ENCODE results near the gene MYT1. TPM values are rescaled to one million over a fixed set of nuclear protein-coding genes. Genes with fewer than 3 reads are reported as not detected.

Gene MYT1
- total and polyA plus RNA-seq, 2 of the 13 experiments (the other 11 are each of a cell fraction or from before 2014, with no cell fraction given), result 0.58 to 2.5 TPM

DNA sequence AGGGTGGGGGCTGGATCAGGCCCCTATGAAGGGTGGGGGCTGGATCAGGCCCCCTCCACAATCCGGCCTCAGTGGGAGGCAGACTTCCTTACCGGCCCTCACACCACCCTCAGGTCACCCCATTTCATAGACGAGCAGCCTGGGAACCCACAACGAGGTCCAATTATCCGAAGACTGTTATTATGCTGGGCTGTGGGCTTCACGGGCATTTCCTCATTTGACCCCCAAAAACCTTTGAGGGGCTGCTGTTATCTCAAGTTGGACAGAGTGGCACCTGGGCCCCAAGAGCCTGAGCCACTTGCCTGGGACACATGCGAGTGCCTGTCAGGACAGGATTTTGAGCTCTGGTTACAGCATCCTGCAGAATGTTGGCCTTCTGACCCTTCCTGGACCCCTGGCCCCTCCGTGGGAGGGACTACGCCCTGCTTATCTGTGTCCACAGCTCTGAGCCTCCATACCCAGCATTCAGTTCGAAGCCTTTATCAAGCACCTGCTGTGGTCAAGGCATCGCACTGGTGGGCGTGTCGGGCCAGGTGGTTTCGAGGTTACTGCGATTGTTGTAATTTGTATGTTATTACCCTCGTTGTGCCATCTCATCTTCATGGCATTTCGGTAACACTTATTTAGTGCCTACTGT lies 56.8 kb downstream of the MYT1 start (continued):
- TF ChIP-seq, protein P1, sequence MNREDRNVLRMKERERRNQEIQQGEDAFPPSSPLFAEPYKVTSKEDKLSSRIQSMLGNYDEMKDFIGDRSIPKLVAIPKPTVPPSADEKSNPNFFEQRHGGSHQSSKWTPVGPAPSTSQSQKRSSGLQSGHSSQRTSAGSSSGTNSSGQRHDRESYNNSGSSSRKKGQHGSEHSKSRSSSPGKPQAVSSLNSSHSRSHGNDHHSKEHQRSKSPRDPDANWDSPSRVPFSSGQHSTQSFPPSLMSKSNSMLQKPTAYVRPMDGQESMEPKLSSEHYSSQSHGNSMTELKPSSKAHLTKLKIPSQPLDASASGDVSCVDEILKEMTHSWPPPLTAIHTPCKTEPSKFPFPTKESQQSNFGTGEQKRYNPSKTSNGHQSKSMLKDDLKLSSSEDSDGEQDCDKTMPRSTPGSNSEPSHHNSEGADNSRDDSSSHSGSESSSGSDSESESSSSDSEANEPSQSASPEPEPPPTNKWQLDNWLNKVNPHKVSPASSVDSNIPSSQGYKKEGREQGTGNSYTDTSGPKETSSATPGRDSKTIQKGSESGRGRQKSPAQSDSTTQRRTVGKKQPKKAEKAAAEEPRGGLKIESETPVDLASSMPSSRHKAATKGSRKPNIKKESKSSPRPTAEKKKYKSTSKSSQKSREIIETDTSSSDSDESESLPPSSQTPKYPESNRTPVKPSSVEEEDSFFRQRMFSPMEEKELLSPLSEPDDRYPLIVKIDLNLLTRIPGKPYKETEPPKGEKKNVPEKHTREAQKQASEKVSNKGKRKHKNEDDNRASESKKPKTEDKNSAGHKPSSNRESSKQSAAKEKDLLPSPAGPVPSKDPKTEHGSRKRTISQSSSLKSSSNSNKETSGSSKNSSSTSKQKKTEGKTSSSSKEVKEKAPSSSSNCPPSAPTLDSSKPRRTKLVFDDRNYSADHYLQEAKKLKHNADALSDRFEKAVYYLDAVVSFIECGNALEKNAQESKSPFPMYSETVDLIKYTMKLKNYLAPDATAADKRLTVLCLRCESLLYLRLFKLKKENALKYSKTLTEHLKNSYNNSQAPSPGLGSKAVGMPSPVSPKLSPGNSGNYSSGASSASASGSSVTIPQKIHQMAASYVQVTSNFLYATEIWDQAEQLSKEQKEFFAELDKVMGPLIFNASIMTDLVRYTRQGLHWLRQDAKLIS (CRISPR knock-in tag; IDR thresholded peaks at IDR 0.05), result no peak
- TF ChIP-seq ZNF10 (CRISPR knock-in tag; IDR thresholded peaks at IDR 0.05; ENCODE audit: borderline replicate concordance, low read depth) (no peak), RAD21 (CRISPR knock-in tag; IDR thresholded peaks at IDR 0.05) (no peak; the same call in 1 of the 2 replicates), PAX8 (CRISPR knock-in tag; IDR thresholded peaks at IDR 0.05; ENCODE audit: borderline replicate concordance) (no peak), ZNF619 (CRISPR knock-in tag; IDR thresholded peaks at IDR 0.05) (no peak), ZNF317 (CRISPR knock-in tag; IDR thresholded peaks at IDR 0.05) (no peak), ZC3H13 (CRISPR knock-in tag; IDR thresholded peaks at IDR 0.05) (no peak), ZMAT3 (CRISPR knock-in tag; conservative IDR thresholded peaks at IDR 0.05) (no peak), NONO (IDR thresholded peaks at IDR 0.05) (no peak), NONO (CRISPR knock-in tag; conservative IDR thresholded peaks at IDR 0.05) (no peak), PHF8 (CRISPR knock-in tag; IDR thresholded peaks at IDR 0.05) (no peak), HMG20A (CRISPR knock-in tag; IDR thresholded peaks at IDR 0.05; ENCODE audit: borderline replicate concordance) (no peak), SPEN (CRISPR knock-in tag; IDR thresholded peaks at IDR 0.05; ENCODE audit: low read depth) (peak; percentile 56; the same call in 1 of the 2 replicates), YY1 (IDR thresholded peaks at IDR 0.05; ENCODE audit: insufficient read depth, insufficient replicate concordance, low read depth, low read length) (no peak), GLI4 (CRISPR knock-in tag; IDR thresholded peaks at IDR 0.05; ENCODE audit: borderline replicate concordance) (no peak), NR2F2 (IDR thresholded peaks at IDR 0.05; ENCODE audit: borderline replicate concordance, low read depth) (peak; percentile 92)
- TF ChIP-seq, protein P2, sequence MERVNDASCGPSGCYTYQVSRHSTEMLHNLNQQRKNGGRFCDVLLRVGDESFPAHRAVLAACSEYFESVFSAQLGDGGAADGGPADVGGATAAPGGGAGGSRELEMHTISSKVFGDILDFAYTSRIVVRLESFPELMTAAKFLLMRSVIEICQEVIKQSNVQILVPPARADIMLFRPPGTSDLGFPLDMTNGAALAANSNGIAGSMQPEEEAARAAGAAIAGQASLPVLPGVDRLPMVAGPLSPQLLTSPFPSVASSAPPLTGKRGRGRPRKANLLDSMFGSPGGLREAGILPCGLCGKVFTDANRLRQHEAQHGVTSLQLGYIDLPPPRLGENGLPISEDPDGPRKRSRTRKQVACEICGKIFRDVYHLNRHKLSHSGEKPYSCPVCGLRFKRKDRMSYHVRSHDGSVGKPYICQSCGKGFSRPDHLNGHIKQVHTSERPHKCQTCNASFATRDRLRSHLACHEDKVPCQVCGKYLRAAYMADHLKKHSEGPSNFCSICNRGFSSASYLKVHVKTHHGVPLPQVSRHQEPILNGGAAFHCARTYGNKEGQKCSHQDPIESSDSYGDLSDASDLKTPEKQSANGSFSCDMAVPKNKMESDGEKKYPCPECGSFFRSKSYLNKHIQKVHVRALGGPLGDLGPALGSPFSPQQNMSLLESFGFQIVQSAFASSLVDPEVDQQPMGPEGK (CRISPR knock-in tag; IDR thresholded peaks at IDR 0.05), result peak; percentile 61
- TF ChIP-seq, protein P3, sequence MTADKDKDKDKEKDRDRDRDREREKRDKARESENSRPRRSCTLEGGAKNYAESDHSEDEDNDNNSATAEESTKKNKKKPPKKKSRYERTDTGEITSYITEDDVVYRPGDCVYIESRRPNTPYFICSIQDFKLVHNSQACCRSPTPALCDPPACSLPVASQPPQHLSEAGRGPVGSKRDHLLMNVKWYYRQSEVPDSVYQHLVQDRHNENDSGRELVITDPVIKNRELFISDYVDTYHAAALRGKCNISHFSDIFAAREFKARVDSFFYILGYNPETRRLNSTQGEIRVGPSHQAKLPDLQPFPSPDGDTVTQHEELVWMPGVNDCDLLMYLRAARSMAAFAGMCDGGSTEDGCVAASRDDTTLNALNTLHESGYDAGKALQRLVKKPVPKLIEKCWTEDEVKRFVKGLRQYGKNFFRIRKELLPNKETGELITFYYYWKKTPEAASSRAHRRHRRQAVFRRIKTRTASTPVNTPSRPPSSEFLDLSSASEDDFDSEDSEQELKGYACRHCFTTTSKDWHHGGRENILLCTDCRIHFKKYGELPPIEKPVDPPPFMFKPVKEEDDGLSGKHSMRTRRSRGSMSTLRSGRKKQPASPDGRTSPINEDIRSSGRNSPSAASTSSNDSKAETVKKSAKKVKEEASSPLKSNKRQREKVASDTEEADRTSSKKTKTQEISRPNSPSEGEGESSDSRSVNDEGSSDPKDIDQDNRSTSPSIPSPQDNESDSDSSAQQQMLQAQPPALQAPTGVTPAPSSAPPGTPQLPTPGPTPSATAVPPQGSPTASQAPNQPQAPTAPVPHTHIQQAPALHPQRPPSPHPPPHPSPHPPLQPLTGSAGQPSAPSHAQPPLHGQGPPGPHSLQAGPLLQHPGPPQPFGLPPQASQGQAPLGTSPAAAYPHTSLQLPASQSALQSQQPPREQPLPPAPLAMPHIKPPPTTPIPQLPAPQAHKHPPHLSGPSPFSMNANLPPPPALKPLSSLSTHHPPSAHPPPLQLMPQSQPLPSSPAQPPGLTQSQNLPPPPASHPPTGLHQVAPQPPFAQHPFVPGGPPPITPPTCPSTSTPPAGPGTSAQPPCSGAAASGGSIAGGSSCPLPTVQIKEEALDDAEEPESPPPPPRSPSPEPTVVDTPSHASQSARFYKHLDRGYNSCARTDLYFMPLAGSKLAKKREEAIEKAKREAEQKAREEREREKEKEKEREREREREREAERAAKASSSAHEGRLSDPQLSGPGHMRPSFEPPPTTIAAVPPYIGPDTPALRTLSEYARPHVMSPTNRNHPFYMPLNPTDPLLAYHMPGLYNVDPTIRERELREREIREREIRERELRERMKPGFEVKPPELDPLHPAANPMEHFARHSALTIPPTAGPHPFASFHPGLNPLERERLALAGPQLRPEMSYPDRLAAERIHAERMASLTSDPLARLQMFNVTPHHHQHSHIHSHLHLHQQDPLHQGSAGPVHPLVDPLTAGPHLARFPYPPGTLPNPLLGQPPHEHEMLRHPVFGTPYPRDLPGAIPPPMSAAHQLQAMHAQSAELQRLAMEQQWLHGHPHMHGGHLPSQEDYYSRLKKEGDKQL (CRISPR knock-in tag; IDR thresholded peaks at IDR 0.05; ENCODE audit: low read depth), result no peak
- TF ChIP-seq, protein P4, sequence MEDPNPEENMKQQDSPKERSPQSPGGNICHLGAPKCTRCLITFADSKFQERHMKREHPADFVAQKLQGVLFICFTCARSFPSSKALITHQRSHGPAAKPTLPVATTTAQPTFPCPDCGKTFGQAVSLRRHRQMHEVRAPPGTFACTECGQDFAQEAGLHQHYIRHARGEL (CRISPR knock-in tag; IDR thresholded peaks at IDR 0.05), result no peak

Measured in HepG2 (cell line).